ENCODE measurements around the gene RALY. TPM values are rescaled to one million over a fixed set of nuclear protein-coding genes. Genes with fewer than 3 reads are reported as not detected.

Gene RALY
- total RNA-seq, 2 donors from 2014 or later: 37.9 to 49.3 TPM

DNA sequence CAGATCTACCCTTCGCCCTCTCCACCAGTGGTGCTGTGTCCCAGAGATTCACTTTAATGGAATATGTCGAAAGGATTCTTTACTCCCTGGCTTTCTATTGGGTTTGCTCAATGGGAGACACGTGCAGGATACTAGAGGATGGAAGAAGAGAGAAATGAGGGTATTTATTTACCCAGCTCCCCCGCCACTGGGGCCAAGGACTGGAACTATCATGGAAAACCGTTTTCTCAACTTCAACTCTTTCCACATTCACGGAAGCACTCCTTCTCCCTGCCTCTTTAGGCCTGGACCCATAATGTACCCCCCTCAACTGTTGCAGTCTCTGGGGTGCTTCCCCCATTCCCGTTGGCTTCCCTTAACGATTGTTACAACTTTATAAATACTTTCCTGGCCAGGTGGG is 26.6 kb upstream of the RALY start:
- H3K4me1 ChIP-seq: no peaks in the 10 kb centered on the region
- 88% methylated on average over 8 of the region's 8 CpGs for WGBS, 2 donors
- no peaks in the 10 kb centered on the region for H3K27me3 ChIP-seq
- no peaks in the 10 kb centered on the region for H3K9me3 ChIP-seq
- H3K4me3 ChIP-seq: no peak overlapping the region
- H3K36me3 ChIP-seq (replicated peaks in 1 of 2; ENCODE audit: insufficient read depth in 1 of 2, low read depth in 2 of 2): no peaks in the 10 kb centered on the region
- ATAC-seq (no peak), DNase-seq (no peak)
- intact Hi-C loops (cut with DNase I): no loop called here
- TF ChIP-seq, protein P1, sequence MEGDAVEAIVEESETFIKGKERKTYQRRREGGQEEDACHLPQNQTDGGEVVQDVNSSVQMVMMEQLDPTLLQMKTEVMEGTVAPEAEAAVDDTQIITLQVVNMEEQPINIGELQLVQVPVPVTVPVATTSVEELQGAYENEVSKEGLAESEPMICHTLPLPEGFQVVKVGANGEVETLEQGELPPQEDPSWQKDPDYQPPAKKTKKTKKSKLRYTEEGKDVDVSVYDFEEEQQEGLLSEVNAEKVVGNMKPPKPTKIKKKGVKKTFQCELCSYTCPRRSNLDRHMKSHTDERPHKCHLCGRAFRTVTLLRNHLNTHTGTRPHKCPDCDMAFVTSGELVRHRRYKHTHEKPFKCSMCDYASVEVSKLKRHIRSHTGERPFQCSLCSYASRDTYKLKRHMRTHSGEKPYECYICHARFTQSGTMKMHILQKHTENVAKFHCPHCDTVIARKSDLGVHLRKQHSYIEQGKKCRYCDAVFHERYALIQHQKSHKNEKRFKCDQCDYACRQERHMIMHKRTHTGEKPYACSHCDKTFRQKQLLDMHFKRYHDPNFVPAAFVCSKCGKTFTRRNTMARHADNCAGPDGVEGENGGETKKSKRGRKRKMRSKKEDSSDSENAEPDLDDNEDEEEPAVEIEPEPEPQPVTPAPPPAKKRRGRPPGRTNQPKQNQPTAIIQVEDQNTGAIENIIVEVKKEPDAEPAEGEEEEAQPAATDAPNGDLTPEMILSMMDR (IDR thresholded peaks at IDR 0.05): no peak
- TF ChIP-seq POLR2A (IDR thresholded peaks at IDR 0.05): no peak
- H3K27ac ChIP-seq: no peak overlapping the region

DNA sequence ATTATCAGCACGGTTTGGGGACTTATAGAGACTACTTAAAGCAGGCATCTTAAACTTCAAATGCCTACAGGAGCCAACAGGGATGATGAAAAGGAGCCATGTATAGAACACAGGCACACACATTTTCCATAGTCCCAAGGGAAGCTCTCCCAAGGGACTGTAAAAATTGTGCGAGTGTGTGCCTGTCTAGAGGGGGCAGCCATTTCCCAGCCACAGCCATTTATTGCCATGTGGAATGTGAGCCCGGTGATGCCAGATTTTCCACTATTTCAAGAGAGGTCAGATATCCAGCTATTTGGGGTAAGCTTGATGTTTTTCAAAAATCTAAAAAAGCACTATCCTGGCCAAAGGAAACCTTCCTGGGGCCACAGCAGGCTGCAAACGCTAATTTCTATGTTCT is 24.1 kb upstream of the RALY start:
- Histone ChIP-seq H3K4me1 (no peaks in the 10 kb centered on the region), H3K27me3 (no peaks in the 10 kb centered on the region), H3K4me3 (no peak overlapping the region), H3K36me3 (replicated peaks in 1 of 2; ENCODE audit: insufficient read depth in 1 of 2, low read depth in 2 of 2) (no peaks in the 10 kb centered on the region), H3K9me3 (no peaks in the 10 kb centered on the region), H3K27ac (no peak overlapping the region)
- no peak for DNase-seq
- no peak for ATAC-seq
- no peak for TF ChIP-seq POLR2A (IDR thresholded peaks at IDR 0.05)
- TF ChIP-seq, protein P1 (IDR thresholded peaks at IDR 0.05): no peak
- intact Hi-C loops (cut with DNase I): no loop called here
- 73 to 82% methylated on average over 4 of the region's 4 CpGs for WGBS, 2 donors

DNA sequence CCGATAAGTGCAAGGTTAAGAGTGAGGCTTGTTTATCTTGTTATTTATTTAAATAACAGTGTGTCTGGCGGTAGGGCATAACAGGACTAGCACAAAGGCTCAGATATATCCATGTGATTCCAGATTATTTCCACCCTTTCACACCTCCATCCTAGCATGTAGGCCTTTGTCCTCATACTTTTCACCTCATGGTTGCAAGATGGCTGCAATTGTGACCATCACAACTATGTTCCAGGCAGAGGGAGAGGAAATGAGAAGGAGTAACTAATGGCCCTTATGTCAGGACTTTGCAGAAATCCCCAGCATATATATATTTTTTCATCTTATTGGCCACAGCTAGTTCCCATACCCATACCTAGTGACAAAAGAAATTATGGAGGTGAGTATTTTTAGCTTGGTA is 23.5 kb upstream of the RALY start:
- no peak for TF ChIP-seq POLR2A (IDR thresholded peaks at IDR 0.05)
- TF ChIP-seq, protein P1 (IDR thresholded peaks at IDR 0.05): no peak
- DNase-seq (no peak), ATAC-seq (no peak)
- H3K9me3 ChIP-seq: no peaks in the 10 kb centered on the region
- H3K27ac ChIP-seq: no peak overlapping the region
- no peak overlapping the region for H3K4me3 ChIP-seq
- intact Hi-C loops (cut with DNase I): no loop called here
- WGBS, 2 donors: 89 to 96% methylated on average over 2 of the region's 2 CpGs
- no peaks in the 10 kb centered on the region for H3K36me3 ChIP-seq (replicated peaks in 1 of 2; ENCODE audit: insufficient read depth in 1 of 2, low read depth in 2 of 2)
- no peaks in the 10 kb centered on the region for H3K4me1 ChIP-seq
- H3K27me3 ChIP-seq: no peaks in the 10 kb centered on the region

DNA sequence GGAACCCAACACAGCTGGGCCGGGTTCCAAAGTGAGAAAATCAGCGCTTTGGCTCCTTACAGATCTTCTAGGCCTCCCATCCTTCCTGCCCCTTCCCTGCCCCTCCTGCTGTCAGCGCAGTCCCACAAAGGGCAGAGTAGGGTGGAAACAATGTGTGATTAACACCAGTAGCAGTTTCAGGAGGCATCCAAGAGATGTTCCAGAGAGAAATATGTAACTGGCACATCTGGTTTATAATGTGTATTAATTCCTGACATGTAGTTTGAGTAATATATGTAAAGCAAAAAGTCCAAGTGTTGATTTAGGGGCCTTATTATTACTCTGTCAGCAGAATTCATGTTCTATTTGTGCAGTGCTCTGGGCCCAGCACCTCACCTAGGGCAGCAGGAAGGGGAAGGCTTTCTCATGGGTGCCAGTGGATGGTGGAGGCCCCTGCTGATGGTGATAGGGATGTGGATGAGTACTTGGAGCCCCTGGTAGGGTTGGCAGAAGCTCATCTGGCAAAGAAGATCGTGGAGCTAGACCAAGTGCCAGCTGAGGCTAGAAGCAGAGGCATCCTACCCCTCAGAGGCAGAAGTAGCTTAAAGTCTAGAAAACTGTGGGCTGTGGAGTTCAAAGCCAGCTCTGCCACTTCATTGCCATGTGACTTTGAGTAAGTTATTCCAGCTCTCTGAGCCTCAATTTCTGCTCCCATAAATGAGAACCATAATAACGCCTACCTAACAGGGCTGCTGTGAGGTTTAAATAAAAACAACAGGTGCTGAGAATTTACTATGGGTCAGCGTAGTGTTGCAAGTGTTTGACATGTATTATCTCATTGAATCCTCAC is 22.4 kb upstream of the RALY start:
- H3K9me3 ChIP-seq: no peaks in the 10 kb centered on the region
- intact Hi-C loops (cut with DNase I): no loop called here
- no peak for TF ChIP-seq POLR2A (IDR thresholded peaks at IDR 0.05)
- TF ChIP-seq, protein P1 (IDR thresholded peaks at IDR 0.05): no peak
- ATAC-seq (no peak), DNase-seq (no peak)
- no peaks in the 10 kb centered on the region for H3K36me3 ChIP-seq (replicated peaks in 1 of 2; ENCODE audit: insufficient read depth in 1 of 2, low read depth in 2 of 2)
- WGBS, 2 donors: 75 to 88% methylated on average over 5 to 6 of the region's 6 CpGs
- no peak overlapping the region for H3K27ac ChIP-seq
- H3K27me3 ChIP-seq: no peaks in the 10 kb centered on the region
- no peaks in the 10 kb centered on the region for H3K4me1 ChIP-seq
- H3K4me3 ChIP-seq: no peak overlapping the region

DNA sequence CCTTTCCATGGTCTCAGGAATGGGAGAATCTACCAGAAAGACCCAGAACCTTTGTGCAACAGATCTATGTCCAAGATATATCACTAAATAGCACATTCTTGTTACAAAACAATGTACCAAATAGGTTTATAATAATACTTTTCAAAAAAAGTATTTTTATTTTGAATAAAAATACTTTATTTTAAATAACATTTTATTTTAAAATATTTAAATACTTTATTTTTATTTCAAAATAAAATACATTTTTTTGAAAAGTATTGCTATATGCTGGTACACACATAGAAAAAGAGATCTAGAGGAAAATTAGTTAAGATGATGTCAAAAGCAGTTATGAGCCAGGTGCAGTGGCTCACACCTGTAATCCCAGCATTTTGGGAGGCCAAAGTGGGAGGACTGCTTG is 16.8 kb upstream of the RALY start:
- Histone ChIP-seq H3K36me3 (replicated peaks in 1 of 2; ENCODE audit: insufficient read depth in 1 of 2, low read depth in 2 of 2) (no peaks in the 10 kb centered on the region), H3K27ac (no peak overlapping the region), H3K4me1 (no peaks in the 10 kb centered on the region), H3K9me3 (no peaks in the 10 kb centered on the region), H3K27me3 (no peaks in the 10 kb centered on the region), H3K4me3 (no peak overlapping the region)
- intact Hi-C loops (cut with DNase I): no loop called here
- ATAC-seq (no peak), DNase-seq (no peak)
- TF ChIP-seq, protein P1 (IDR thresholded peaks at IDR 0.05): no peak
- TF ChIP-seq POLR2A (IDR thresholded peaks at IDR 0.05): no peak

Measured in body of pancreas (tissue), 4 donors.